B cell (primary cell): Measurements from ENCODE around the gene JPH3. TPM values are rescaled to one million over a fixed set of nuclear protein-coding genes. Genes with fewer than 3 reads are reported as not detected.

ENCODE experiments used
- ATAC-seq: fragments of 200-7000 bp; cut with Tn5 transposase; one replicate; pipeline ENCODE4 v1.10.0; 2021; ENCODE audit warnings: low read depth, mild to moderate bottlenecking, moderate number of reproducible peaks, moderate library complexity
- CTCF ChIA-PET: fragments of 350-600 bp; sonication (Branson Sonifier 250); formaldehyde crosslinking; loops from one replicate; lab custom pipeline; 2021; ENCODE audit warnings: antibody characterized with exemption, inconsistent platforms; lab: Charles Lee
- POLR2A ChIA-PET: fragments of 350-600 bp; sonication (Branson Sonifier 250); formaldehyde crosslinking; loops from one replicate; lab custom pipeline; 2021; ENCODE audit warnings: antibody characterized with exemption; lab: Charles Lee
- DNase-seq: peaks from one replicate; pipeline ENCODE4 v3.0.0; 2013
- H2AFZ ChIP-seq: 2 replicates; pipeline ENCODE4 v1.6.1; 2012; ENCODE audit warnings: mild to moderate bottlenecking, low read depth, low read length; ENCODE audit not compliant: insufficient read depth, poor library complexity, severe bottlenecking
- H3K27ac ChIP-seq, 2 donors: 1 replicate in 1 of 2; 2 replicates in 1 of 2; pipeline ENCODE4 v1.5.1; 2012 to 2013; ENCODE audit warnings: low read length in 2 of 2, mild to moderate bottlenecking in 2 of 2, moderate library complexity in 1 of 2
- H3K27me3 ChIP-seq, 4 experiments: fragments of 200-600 bp in 1 of 4; sonication (generic) in 1 of 4; replicated peaks in 1 of 4; 1 replicate in 2 of 4; 2 replicates in 2 of 4; pipeline versions ENCODE4 v1.6.1 to v1.7.0; 2013 to 2016; ENCODE audit warnings: low read length in 3 of 4, mild to moderate bottlenecking in 2 of 4, mixed read lengths in 1 of 4, moderate library complexity in 1 of 4; ENCODE audit not compliant: insufficient read depth in 4 of 4, control insufficient read depth in 3 of 4; ENCODE audit errors: control extremely low read depth in 1 of 4
- H3K36me3 ChIP-seq, 2 experiments: replicated peaks in 1 of 2; 1 replicate in 1 of 2; 2 replicates in 1 of 2; pipeline versions ENCODE4 v1.6.1 to v1.7.1; 2013; ENCODE audit warnings: low read length in 1 of 2; ENCODE audit not compliant: insufficient read depth in 2 of 2, control insufficient read depth in 1 of 2; ENCODE audit errors: control extremely low read depth in 1 of 2, extremely low read depth in 1 of 2
- H3K4me1 ChIP-seq, 2 donors: fragments of 200-600 bp in 1 of 2; sonication (generic) in 1 of 2; 1 replicate in 1 of 2; 2 replicates in 1 of 2; pipeline versions ENCODE4 v1.5.1 to v1.6.1; 2013 to 2017; ENCODE audit warnings: low read length in 2 of 2; ENCODE audit not compliant: control insufficient read depth in 2 of 2, insufficient read depth in 2 of 2
- H3K4me2 ChIP-seq: replicated peaks from 2 replicates; pipeline ENCODE3; 2012; ENCODE audit warnings: mild to moderate bottlenecking, low read depth, low read length; ENCODE audit not compliant: poor library complexity, severe bottlenecking
- H3K4me3 ChIP-seq, 5 experiments: fragments of 200-600 bp in 1 of 5; sonication (generic) in 1 of 5; 1 replicate in 3 of 5; 2 replicates in 2 of 5; pipeline versions ENCODE4 v1.5.1 to v1.7.0; 2011 to 2016; ENCODE audit warnings: low read length in 4 of 5, mild to moderate bottlenecking in 4 of 5, low read depth in 2 of 5, control low read depth in 1 of 5, moderate library complexity in 1 of 5; ENCODE audit not compliant: insufficient read depth in 1 of 5; ENCODE audit errors: control extremely low read depth in 1 of 5, extremely low read depth in 1 of 5
- H3K79me2 ChIP-seq: fragments of 200-600 bp; sonication (generic); one replicate; pipeline ENCODE4 v1.6.0; 2016; ENCODE audit warnings: low read length; ENCODE audit not compliant: control insufficient read depth, insufficient read depth
- H3K9ac ChIP-seq: fragments of 200-600 bp; sonication (generic); 2 replicates; pipeline ENCODE4 v1.6.1; 2017; ENCODE audit warnings: mild to moderate bottlenecking, low read length, moderate library complexity
- H3K9me3 ChIP-seq, 3 donors: one replicate each; pipeline versions ENCODE4 v1.6.1 to v1.7.1; 2013; ENCODE audit warnings: low read length in 2 of 3; ENCODE audit not compliant: control insufficient read depth in 2 of 3, insufficient read depth in 1 of 3; ENCODE audit errors: control extremely low read depth in 1 of 3
- H4K20me1 ChIP-seq: 2 replicates; pipeline ENCODE4 v1.6.0; 2012; ENCODE audit warnings: mild to moderate bottlenecking, low read length; ENCODE audit not compliant: insufficient read depth, control insufficient read depth, poor library complexity, severe bottlenecking
- H3K27ac Mint-ChIP-seq: one replicate; pipeline ENCODE4 v1.8.0; 2021; ENCODE audit warnings: mixed read lengths
- H3K27me3 Mint-ChIP-seq: one replicate; pipeline ENCODE4 v1.8.0; 2021; ENCODE audit warnings: mixed read lengths
- H3K4me1 Mint-ChIP-seq: one replicate; pipeline ENCODE4 v1.8.0; 2021; ENCODE audit warnings: mixed read lengths
- H3K4me3 Mint-ChIP-seq: one replicate; pipeline ENCODE4 v1.8.0; 2021; ENCODE audit warnings: mixed read lengths
- H3K9me3 Mint-ChIP-seq: one replicate; pipeline ENCODE4 v1.8.0; 2022; ENCODE audit warnings: mixed read lengths; ENCODE audit not compliant: insufficient read depth
- CTCF ChIP-seq: fragments of 200-600 bp; IDR thresholded peaks from one replicate; pipeline ENCODE4 v1.8.0; 2022; ENCODE audit warnings: antibody characterized with exemption, mild to moderate bottlenecking
- EZH2 ChIP-seq: IDR thresholded peaks from 2 replicates; pipeline ENCODE4 v1.6.1; 2012; ENCODE audit warnings: borderline replicate concordance, low read depth, mild to moderate bottlenecking, moderate library complexity, low read length; ENCODE audit not compliant: insufficient read depth, poor library complexity, severe bottlenecking
- WGBS: methylation state at CpG from one replicate; pipeline ENCODE4 v1.1.5; 2013; ENCODE audit warnings: missing lambda C conversion rate; ENCODE audit not compliant: insufficient coverage; 5-methylcytosine and 5-hydroxymethylcytosine counted together
- intact Hi-C: fragments of 100-400 bp; cut with micrococcal nuclease; formaldehyde crosslinking; loops from one replicate; pipeline ENCODE4 v1.10.0; 2022
- polyA plus RNA-seq: library from polyadenylated mRNA; depleted of rRNA; stranded (reverse); fragments of >200 nt; gene quantifications from 2 replicates; pipeline ENCODE4 v1.2.3, GENCODE V29; 2012
- total RNA-seq, 2 donors: library from RNA; stranded (reverse); fragments of 120-200 nt in 1 of 2; gene quantifications; 1 replicate in 1 of 2; 2 replicates in 1 of 2; pipeline versions ENCODE4 v1.2.3 to v1.2.4, GENCODE V29; 2013 to 2022

JPH3 gene
- total and polyA plus RNA-seq, 2 donors (not counting 1 experiment from before 2014, with no cell fraction given): not detected

GRCh38 chr16:87697792-87698191 is 95.5 kb downstream of the JPH3 start:
- no peaks in the 10 kb centered on the region for H3K79me2 ChIP-seq
- Mint-ChIP-seq H3K4me1 (peaks cover 43% of the 10 kb centered on the region), H3K9me3 (no peaks in the 10 kb centered on the region), H3K27me3 (no peaks in the 10 kb centered on the region), H3K4me3 (peak overlapping the region; percentile 46), H3K27ac (peak overlapping the region; percentile 78)
- ChIA-PET POLR2A (no interaction called here), CTCF (no interaction called here)
- DNase-seq: no peak
- no peaks in the 10 kb centered on the region for H3K27me3 ChIP-seq
- no peaks in the 10 kb centered on the region for H4K20me1 ChIP-seq
- no peak overlapping the region for H3K4me3 ChIP-seq
- no peak for ATAC-seq
- no peak overlapping the region for H2AFZ ChIP-seq
- no peak overlapping the region for H3K27ac ChIP-seq
- intact Hi-C loops: no loop called here
- H3K9me3 ChIP-seq: no peaks in the 10 kb centered on the region
- peaks cover 0 to 5% of the 10 kb centered on the region in 2 experiments for H3K36me3 ChIP-seq
- TF ChIP-seq CTCF (no peak), EZH2 (no peak)
- peaks cover 33 to 54% of the 10 kb centered on the region in 2 donors for H3K4me1 ChIP-seq
- H3K4me2 ChIP-seq: no peak overlapping the region
- no peak overlapping the region for H3K9ac ChIP-seq
- 82% methylated on average over 12 of the region's 14 CpGs for WGBS

- ATAC-seq (no peak), DNase-seq (peak; percentile 30)
- Mint-ChIP-seq H3K4me3 (peak overlapping the region; percentile 46), H3K4me1 (peaks cover 47% of the 10 kb centered on the region), H3K9me3 (no peaks in the 10 kb centered on the region), H3K27ac (peak overlapping the region; percentile 78), H3K27me3 (no peaks in the 10 kb centered on the region)
- H3K27ac ChIP-seq: no peak overlapping the region
- TF ChIP-seq CTCF: no peak
- TF ChIP-seq EZH2: no peak
- no peaks in the 10 kb centered on the region for H3K79me2 ChIP-seq
- no peaks in the 10 kb centered on the region for H4K20me1 ChIP-seq
- no peaks in the 10 kb centered on the region for H3K9me3 ChIP-seq
- CTCF ChIA-PET: interaction anchor here (1.0 to 2.0 kb wide), 3 partner anchors 32 to 70 kb away, joined by 3 to 6 read pairs (median 4); no protein-coding TSS in a partner anchor
- POLR2A ChIA-PET: interaction anchor here (1.3 kb wide), 1 partner anchor 26 kb away, joined by 3 read pairs; no protein-coding TSS in a partner anchor
- no peak overlapping the region for H2AFZ ChIP-seq
- no peak overlapping the region for H3K4me3 ChIP-seq
- H3K27me3 ChIP-seq: no peaks in the 10 kb centered on the region
- intact Hi-C loops: no loop called here
- H3K4me2 ChIP-seq: peak overlapping the region; percentile 50
- peaks cover 0 to 6% of the 10 kb centered on the region in 2 experiments for H3K36me3 ChIP-seq
- 77% methylated on average over 7 of the region's 7 CpGs for WGBS
- no peak overlapping the region for H3K9ac ChIP-seq
- peaks cover 37 to 58% of the 10 kb centered on the region in 2 donors for H3K4me1 ChIP-seq
These were observed 95.9 kb downstream of the JPH3 start for GRCh38 chr16:87698241-87698640.
